NCI-H82 treated with DMSO at 0.1 percent for 48 hours (cell line): ENCODE data around the gene CEP89.
"Not testable (repeated sequence)": the region's sequence is repeated elsewhere in the genome, so short reads cannot be mapped to it uniquely, and the experiment has no call there.

ENCODE experiments used
- DNase-seq: peaks from one replicate; lab custom pipeline; 2025; ENCODE audit not compliant: unreplicated experiment; lab: John Stamatoyannopoulos, UW

The CEP89 gene

DNA sequence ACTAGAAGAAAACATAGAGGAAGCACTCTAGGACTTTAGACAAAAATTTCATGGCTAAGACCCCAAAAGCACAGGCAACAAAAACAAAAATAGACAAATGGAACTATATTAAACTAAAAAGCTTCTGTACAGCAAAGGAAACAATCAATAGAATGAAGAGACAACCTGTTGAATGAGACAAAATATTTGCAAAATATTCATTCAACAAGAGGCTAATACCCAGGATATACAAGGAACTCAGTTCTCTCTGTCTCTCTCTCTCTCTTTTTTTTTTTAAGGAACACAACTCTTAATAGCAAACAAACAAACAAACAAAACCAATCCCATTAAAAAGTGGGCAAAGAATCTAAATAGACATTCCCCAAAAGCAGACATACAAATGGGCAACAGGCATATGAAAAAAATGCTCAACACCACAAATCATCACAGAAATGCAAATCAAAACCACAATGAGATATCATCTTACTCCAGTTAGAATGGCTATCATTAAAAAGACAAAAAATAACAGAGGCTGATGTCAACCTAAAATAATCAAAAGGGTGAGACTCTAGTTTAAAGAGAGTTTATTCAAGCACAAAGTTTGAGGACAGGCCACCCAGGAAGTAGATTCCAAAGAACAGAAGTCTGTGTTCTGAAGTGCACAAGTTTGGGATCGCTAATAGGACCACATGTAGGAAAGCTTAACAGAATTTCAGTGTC, 75.1 kb downstream of the CEP89 start:
- DNase-seq: no peak

DNA sequence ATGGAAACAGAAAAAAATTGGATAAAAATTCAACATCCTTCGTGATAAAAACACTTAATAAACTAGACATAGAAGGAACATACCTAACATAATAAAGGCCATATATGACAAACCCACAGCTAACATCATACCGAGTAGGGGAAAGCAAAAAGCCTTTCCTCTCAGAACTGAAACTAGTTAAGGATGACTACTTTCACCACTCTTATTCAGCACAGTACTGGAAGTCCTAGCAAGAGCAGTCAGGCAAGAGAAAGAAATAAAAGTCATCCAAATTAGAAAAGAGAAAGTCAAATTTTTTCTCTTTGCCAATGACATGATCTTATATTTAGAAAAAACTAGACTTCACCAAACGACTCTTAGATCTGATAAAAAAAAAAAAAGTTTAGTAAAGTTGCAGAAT, 76.4 kb downstream of the CEP89 start:
- no peak for DNase-seq

DNA sequence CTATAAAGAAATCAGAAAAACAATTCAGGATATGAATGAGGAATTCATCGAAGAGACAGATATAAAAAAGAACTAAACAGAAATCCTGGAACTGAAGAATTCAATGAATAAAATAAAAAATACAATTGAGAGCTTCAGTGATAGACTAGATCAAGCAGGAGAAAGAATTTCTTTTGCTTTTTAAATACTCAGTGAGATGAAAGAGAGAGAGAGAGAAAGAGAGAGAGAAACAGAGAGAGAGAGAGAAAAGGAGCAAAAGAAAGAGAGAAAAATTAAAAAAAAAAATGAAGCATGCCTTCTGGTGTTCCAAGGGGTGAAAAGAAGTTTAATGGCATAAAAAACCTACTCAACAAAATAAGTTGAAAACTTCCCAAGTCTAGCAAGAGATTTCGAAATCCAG, 80.1 kb downstream of the CEP89 start:
- DNase-seq: no peak

DNA sequence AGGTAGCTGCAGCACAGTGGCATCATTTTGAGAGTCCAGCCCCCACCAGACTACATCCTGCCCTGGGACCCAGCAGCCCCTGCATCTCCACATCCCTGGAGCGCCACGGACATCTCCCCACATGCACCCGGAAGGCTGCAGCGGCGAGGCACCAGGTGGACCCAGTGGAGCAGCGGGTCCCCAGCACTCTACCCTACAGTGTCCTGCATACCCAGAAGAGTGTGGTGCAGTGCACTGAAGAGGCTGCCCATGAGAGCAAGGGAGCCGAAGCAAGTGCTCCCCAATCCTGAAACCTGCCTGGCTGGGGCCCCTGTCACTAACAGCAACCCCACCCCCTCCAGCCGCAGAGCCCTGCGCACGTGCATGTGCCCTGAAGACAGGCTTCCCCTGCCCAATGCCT, 80.9 kb downstream of the CEP89 start:
- no peak for DNase-seq

DNA sequence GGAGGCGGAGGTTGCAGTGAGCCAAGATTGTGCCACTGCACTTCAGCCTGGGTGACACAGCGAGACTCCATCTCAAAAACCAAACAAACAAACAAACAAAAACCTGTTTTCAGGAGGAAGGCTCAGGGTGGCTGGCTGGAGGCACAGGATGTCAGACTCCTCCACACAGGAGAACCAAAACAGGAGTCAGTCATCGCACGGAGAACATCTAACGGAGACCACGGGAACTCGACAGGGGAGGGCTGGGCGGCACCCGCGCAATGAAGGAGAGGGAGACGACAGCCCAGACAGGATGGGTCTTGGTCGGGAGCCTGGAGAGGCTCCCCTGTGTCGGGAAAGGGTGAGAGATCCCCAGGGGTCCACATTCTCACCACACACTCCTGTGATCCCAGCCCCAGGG, 81.4 kb downstream of the CEP89 start:
- no peak for DNase-seq

DNA sequence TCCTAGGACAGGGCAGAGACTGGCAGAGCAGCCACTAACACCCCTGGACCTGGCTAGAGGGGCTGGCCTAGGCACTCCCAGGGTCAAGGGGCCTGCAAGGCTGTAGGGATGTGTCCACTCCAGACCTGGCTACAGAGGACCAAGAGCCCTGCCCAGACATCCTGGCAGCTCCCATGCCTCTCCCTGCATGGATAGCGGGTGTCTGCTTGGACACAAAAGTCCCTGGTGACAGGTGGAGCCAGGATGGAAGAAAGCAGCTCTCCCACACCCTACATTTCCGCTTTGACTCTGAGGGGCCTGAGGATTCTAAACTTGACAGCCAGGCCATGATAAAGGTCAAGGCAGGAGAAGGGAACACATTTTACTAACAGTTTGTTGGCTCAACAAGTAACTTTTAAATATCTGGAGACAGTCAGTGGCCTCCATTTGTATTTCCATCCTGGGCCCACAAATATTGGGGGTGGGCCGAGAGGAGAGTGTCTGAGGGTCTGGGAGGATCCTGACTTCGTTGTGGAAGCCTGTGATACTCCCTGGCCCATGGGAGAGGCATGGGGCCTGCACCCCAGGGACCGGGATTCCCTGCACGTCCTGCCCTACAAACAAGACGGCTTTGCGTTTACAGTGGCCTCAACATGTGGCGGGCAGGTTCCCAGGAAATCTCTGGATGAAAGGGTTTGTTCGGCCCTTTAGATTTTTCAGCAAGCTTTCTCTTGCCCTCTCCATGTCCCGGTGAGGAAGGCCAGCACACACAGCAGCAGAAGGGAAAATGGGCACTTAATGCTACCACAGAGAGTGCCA, 82.4 kb downstream of the CEP89 start:
- DNase-seq: no peak

DNA sequence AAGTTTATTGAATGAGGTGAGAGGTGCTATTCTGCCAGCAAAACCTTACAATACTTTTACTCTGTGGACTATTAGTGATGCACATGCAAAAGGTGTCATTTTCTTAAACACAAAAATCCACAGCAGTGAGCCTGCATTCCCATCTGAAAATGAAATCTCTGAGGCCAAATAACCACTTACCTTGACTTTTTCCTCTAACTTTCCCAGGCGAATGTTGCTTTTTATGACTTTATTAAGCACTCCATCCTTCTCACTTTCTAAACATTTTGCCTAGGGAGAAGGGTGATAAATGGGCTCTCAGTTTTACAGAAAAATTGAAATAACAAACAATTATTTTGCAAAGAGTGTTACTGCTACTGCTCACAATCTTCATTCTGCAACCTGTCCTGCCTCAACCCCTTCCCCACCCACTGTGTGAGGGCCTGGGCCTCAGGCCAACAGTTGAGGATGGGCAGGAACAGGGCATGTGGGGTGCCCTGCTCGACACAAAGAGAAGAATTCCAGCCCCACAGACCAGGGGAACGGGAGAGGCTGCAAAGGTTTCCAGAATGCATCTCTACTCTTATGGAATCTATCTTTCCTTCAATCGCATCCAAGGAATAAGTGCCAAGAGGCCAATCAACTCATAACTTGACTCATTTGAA, 84.1 kb downstream of the CEP89 start:
- DNase-seq: no peak

DNA sequence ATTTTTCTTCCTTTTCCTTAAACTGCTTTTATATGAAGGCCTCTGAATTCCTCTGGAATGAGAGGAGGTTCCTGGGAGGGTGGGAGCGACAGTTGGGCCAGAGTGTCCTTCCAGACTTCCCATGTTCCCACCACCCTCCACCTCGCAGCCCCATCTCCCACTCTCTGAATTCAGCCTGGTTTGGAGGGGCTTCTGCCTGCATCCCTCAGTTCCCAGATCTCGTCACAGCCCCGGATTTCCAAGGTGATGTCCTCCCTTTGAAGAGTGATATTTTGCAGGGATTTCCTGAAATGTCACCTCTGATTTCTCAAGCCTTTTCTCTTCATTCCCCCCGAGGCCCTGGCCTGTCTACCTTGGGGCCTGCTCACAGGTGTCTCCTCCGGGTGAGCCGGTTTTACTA, 85.5 kb downstream of the CEP89 start:
- no peak for DNase-seq

DNA sequence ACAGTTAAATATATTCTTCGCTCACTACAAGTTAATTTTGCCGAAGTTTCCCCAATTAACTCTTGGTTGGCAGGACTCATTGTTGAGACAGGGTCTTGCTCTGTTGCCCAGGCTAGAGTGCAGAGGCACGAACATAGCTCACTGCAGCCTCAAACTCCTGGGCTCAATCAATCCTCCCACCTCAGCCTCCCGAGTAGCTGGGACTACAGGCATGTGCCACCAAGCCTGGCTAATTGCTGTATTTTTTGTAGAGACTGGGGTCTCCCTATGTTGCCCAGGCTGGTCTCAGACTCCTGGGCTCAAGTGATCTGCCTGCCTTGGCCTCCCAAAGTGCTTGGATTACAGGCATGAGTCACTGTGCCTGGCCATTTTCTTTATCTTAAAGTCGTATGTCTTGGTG, 86.5 kb downstream of the CEP89 start:
- not testable (repeated sequence) for DNase-seq

DNA sequence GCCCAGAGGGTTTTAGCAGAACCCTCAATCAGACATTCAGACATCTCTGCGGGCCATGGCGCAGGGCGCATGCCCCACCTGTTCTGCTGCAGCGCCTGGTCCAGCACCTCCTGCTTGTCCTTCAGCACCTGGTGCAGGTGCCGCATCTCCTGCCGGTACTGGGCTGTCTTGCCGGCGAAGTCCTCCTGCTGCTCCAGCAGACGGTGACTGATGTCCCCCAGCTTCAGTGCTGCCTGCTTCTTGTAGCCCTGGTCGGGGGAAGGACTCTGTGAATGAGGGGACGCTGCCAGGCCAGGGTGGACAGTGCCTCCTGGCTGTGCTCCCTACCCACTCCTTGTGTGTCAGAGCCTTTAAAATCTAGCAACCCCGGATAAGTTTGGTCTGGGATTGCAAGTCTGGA, 90.0 kb downstream of the CEP89 start:
- DNase-seq: no peak

DNA sequence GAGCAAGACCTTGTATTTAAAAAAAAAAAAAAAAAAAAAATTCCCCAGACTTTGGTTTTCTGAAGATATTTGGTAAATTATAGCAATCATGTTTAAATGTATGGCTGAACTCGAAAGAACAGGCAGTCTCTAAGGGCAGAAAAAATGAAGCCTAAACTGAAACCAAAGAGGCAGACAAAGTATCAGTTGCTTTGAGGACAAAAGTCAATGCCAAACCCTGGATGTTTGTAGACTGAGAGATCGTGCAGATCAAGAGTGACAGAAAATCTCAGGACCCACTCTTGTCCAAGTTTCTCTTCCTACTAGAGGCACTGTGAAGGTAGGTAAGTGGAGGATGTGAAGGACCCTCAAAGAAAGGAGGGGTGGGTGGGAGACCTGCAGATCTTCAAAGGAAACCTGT, 91.1 kb downstream of the CEP89 start:
- DNase-seq: no peak

DNA sequence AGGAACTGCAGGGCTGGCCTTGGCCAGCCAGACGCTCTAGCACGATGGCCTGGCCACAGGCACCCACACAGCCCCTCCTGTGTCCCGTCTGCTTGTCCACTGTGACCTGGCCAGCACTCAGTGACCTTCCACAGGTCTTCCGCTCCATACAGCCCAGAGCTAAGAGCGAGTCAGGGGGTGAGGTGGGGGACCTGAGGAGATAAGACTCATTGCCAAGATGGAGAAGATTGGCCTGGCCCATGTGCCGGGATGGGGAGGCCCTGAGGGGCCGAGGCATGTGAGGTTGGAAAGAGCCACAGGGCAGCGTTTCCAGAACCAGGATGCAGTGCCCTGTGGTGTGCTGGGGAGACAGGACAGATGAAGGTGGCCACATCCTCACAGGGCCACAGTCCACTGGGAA, 92.0 kb downstream of the CEP89 start:
- no peak for DNase-seq

DNA sequence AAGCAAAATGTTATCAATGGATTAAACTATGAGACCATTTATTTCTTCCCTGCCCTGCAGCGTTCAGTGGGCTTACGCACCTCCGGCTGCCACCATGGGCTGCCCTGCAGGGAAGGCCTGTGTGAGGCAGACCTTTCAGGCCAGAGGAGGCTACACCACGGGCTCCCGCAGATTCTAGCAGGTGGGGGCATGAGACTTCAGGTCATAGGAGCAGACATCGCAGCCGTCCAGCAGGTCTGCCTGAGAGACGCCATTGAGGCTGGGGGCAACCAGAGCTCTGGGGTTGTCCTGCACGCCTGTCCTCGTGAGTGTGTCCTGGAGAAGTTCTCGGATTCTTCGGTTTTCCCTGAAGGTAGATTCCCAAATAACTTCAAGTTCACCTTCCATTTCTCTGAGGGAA, 92.8 kb downstream of the CEP89 start:
- no peak for DNase-seq

DNA sequence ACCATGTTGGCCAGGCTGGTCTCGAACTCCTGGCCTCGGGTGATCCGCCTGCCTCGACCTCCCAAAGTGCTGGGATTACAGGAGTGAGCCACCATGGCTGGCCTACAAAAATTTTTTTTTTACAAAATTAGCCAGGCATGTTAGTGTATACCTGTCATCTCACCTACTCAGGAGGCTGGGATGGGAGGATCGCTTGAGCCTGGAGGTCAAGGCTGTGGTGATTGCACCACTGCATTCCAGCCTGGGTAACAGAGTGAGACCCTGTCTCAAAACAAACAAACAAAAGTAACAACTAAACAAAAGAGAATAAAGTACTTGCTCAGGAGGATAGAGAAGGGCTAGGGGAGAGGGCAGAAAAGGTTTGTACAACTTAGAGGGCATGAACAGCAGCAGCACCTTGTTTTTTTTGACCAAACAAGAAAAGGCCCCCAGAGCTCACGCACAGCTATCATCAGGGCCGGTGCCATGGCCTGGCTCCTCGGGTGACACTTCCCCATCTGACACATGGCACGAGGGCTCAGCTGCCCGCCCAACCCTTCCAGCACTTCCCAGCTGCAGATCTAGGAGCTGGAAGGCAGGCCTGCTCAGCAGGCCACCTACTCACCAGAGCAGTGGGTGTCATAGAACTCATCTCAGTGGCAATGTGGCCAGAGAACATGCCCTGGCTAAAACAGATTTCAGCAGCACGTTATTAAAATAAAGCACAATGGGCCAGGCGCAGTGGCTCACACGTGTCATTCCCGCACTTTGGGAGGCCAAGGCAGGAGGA, 93.6 kb downstream of the CEP89 start:
- no peak for DNase-seq

DNA sequence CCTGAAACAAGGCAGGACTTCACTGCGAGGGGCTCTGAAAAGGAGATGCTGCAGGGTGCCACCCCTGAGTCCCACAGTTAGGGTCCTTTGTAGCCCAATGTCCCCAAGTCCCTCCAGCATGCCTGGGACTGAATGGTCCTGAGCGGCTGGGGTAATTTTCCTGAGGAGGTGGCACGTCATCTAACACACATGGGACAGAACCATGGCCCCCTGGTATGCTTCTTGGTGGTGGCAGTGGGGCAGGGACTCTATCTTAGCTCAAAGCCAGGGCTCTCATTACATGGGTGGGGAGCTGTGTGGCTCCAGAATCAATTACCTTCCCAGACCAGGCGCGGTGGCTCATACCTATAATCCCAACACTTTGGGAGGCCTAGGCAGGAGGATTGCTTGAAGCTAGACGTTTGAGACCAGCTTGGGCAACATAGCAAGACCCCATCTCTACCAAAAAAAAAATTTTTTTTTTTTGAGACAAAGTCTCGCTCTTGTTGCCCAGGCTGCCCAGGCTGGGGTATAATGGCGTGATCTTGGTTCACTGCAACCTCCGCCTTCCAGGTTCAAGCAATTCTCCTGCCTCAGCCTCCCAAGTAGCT, 94.3 kb downstream of the CEP89 start:
- no peak for DNase-seq

DNA sequence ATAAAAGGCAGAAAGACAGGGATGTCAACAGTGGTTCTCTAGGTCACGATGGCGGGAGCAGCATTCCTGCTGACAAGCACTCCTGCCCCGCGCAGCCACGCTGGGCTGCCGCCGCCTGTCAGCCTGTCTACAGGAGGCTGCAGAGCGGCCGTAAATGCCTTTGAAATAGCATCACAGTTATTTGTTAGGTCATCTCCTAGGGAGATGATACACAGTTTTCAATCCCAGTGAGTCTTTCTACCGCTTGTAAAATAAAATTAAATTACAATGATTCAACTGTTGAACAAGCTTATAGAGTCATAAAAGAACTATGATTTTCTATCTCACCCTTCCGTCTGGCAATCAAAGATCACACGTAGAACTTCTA, 94.9 kb downstream of the CEP89 start:
- DNase-seq: no peak

DNA sequence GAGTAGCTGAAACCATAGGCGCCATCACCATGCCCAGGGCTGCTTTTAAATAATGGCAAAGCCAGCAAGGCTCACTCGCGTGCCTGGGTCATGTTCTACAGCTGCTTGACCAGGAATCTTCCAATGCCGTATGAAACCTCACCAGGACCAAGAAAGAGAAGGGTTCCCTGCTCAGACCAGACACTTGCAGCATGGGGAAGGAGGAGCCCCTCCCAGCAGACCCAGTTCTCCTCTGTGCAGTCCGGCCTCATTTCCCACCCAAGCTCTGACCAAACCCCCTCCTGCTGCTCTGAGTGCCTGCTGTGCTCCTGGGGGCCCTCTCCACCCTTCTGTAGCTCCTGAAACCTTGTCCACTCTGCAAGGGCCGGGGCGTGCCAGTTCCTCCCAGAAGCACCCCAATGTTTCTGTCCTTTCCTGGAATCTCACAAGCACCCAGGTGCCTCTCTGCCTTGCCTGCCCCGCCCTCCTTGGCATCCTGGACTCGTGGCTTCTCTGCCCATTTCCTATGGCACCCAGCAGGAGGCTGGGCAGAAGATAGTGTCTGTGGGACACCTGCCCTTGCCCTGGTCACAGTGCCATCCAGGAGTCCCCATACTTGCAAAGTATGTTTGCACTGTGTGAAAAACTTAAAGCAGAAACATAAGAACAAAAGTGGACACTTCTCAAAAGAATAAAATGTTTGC, 95.4 kb downstream of the CEP89 start:
- no peak for DNase-seq

DNA sequence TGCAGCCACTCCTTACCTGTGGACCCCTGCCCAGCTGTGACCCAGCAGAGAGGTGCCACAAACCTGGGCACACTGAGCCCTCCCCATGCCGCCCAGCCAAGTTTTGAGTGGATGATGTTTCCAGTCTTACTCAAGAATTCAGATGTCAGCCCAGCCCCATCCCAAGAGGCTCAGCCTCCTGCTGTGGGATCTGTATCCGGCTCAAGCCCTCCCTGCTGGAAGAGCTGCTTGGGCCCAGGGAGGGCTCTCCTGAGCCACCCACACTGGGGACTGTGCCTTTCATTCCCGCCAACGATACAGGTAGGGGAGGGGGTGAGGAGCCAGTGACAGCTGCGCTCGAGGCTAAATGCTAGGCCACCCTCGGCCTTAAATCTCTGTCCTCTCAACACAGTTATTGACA, 96.3 kb downstream of the CEP89 start:
- DNase-seq: no peak

DNA sequence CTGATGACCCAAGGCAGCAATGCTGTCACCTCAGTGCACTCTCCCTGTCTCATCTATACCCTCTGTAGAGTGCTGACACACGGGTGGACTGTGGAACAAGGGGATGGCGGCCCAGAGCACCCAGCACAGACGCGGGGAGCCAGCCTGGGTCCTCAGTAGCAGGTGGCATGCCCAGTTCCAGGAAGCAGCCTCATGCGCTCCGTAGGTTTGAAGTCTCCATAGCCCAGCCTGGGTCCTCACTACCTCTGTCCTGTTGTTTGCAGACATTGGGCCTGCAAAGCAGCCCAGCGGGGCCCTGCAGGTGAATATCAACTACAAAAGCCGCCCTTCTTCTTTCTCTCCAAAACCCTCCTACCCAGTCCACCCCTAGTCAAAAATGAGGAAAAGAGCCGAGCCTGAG, 97.2 kb downstream of the CEP89 start:
- no peak for DNase-seq

DNA sequence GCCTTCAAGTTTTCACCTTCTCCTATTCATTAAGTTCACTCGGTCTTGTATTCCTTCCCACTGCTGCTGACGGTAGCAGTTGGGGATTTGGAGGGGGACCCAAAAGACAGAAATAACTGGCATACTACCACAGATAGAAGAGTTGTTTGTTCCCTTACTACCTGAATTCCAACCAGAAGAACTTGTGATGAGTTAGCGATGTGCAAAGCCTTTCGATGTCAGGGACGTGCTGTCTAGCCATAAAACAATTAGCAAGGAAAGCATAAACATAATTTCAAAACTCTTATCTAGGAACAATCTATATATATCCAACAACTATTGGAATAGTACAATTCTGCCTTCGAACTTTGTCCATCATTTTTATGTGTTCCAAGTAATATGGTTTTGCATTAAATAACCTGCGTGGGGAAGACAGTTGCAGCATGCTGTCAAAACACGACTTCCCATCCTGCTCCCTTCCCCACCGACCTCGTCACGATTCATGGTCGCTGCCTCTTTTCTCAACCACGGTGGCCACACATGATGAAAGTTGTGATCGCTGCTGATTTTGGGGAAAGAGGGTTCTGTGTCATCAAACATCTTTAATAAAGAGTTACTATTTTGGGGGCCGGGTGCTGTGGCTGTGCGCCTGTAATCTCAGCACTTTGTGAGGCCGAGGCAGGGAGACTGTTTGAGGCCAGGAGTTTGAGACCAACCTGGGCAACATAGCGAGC, 98.4 kb downstream of the CEP89 start:
- DNase-seq: no peak
